ENCODE data around the gene TBK1.
"Not testable (repeated sequence)": the region's sequence is repeated elsewhere in the genome, so short reads cannot be mapped to it uniquely, and the experiment has no call there.

Gene TBK1

GRCh38 chr12:64497484-64497883 lies 45.6 kb downstream of the TBK1 start:
- DNase-seq (ENCODE audit: low read depth): no peak

GRCh38 chr12:64497903-64498302 lies 46.0 kb downstream of the TBK1 start:
- no peak for DNase-seq (ENCODE audit: low read depth)

- no peak for DNase-seq (ENCODE audit: low read depth)
Measured at GRCh38 chr12:64500394-64500793, 48.5 kb downstream of the TBK1 start.

GRCh38 chr12:64501486-64501885 lies 49.6 kb downstream of the TBK1 start:
- no peak for DNase-seq (ENCODE audit: low read depth)

- DNase-seq (ENCODE audit: low read depth): no peak
Measured at GRCh38 chr12:64506955-64507354, 55.0 kb downstream of the TBK1 start.

- DNase-seq (ENCODE audit: low read depth): no peak
Measured at GRCh38 chr12:64510667-64511066, 58.7 kb downstream of the TBK1 start.

- DNase-seq (ENCODE audit: low read depth): no peak
Measured at GRCh38 chr12:64518396-64518795, 66.5 kb downstream of the TBK1 start.

- no peak for DNase-seq (ENCODE audit: low read depth)
Measured at GRCh38 chr12:64521833-64522232, 69.9 kb downstream of the TBK1 start.

- no peak for DNase-seq (ENCODE audit: low read depth)
Measured at GRCh38 chr12:64522316-64522715, 70.4 kb downstream of the TBK1 start.

GRCh38 chr12:64522807-64523206 lies 70.9 kb downstream of the TBK1 start:
- DNase-seq (ENCODE audit: low read depth): no peak

GRCh38 chr12:64523565-64524444 lies 71.9 kb downstream of the TBK1 start:
- not testable (repeated sequence) for DNase-seq (ENCODE audit: low read depth)

GRCh38 chr12:64525461-64526160 lies 73.7 kb downstream of the TBK1 start:
- DNase-seq (ENCODE audit: low read depth): no peak

- DNase-seq (ENCODE audit: low read depth): no peak
Measured at GRCh38 chr12:64526859-64527258, 74.9 kb downstream of the TBK1 start.

GRCh38 chr12:64528616-64529015 lies 76.7 kb downstream of the TBK1 start:
- DNase-seq (ENCODE audit: low read depth): no peak

- no peak for DNase-seq (ENCODE audit: low read depth)
Measured at GRCh38 chr12:64530566-64530965, 78.6 kb downstream of the TBK1 start.

GRCh38 chr12:64531665-64532334 lies 79.9 kb downstream of the TBK1 start:
- DNase-seq (ENCODE audit: low read depth): no peak

GRCh38 chr12:64532734-64533351 lies 80.9 kb downstream of the TBK1 start:
- DNase-seq (ENCODE audit: low read depth): no peak

- no peak for DNase-seq (ENCODE audit: low read depth)
Measured at GRCh38 chr12:64534672-64535199, 82.8 kb downstream of the TBK1 start.

GRCh38 chr12:64538121-64538520 lies 86.2 kb downstream of the TBK1 start:
- DNase-seq (ENCODE audit: low read depth): no peak

- DNase-seq (ENCODE audit: low read depth): not testable (repeated sequence)
Measured at GRCh38 chr12:64542409-64543047, 90.6 kb downstream of the TBK1 start.

- no peak for DNase-seq (ENCODE audit: low read depth)
Measured at GRCh38 chr12:64544371-64545080, 92.6 kb downstream of the TBK1 start.

Data from stimulated activated CD8-positive, alpha-beta memory T cell treated with anti-CD3 and anti-CD28 coated beads, Interleukin-12 subunit alpha, Interleukin-12 subunit beta, amount 100 ng/mL, for 1 hour (primary cell).